Glutamatergic neuron (in vitro differentiated cells): ENCODE measurements around the gene EGR1. TPM values are rescaled to one million over a fixed set of nuclear protein-coding genes. Genes with fewer than 3 reads are reported as not detected.

ENCODE experiments used
- DNase-seq: peaks from one replicate; pipeline ENCODE4 v3.0.0; 2022
- H3K27ac Mint-ChIP-seq: one replicate; pipeline ENCODE4 v1.8.0; 2020; ENCODE audit warnings: mild to moderate bottlenecking, mixed read lengths, inconsistent platforms; ENCODE audit not compliant: unreplicated experiment
- H3K27me3 Mint-ChIP-seq: one replicate; pipeline ENCODE4 v1.8.0; 2020; ENCODE audit warnings: mild to moderate bottlenecking, moderate library complexity, mixed read lengths, inconsistent platforms; ENCODE audit not compliant: unreplicated experiment
- H3K36me3 Mint-ChIP-seq: one replicate; pipeline ENCODE4 v1.8.0; 2020; ENCODE audit warnings: mild to moderate bottlenecking, mixed read lengths, inconsistent platforms; ENCODE audit not compliant: unreplicated experiment
- H3K4me1 Mint-ChIP-seq: one replicate; pipeline ENCODE4 v1.8.0; 2020; ENCODE audit warnings: mild to moderate bottlenecking, low read depth, mixed read lengths, inconsistent platforms; ENCODE audit not compliant: unreplicated experiment
- H3K4me3 Mint-ChIP-seq: one replicate; pipeline ENCODE4 v1.8.0; 2020; ENCODE audit warnings: mild to moderate bottlenecking, mixed read lengths, inconsistent platforms; ENCODE audit not compliant: unreplicated experiment
- H3K9me3 Mint-ChIP-seq: one replicate; pipeline ENCODE4 v1.8.0; 2020; ENCODE audit warnings: mild to moderate bottlenecking, moderate library complexity, mixed read lengths, inconsistent platforms; ENCODE audit not compliant: unreplicated experiment
- CTCF ChIP-seq: fragments of 200-600 bp; sonication (generic); IDR thresholded peaks from one replicate; pipeline ENCODE4 v1.5.0; 2021; ENCODE audit not compliant: partially characterized antibody, unreplicated experiment
- long read RNA-seq: library from polyadenylated mRNA; unstranded; transcript quantifications from one replicate; pipeline ENCODE4 v2.0.0, GENCODE V29; 2020; ENCODE audit not compliant: unreplicated experiment
- total RNA-seq: library from RNA; stranded (reverse); fragmentation: NEBNext Ultra II Directional; extraction: Animal tissue kit (Norgen Biotek cat#: 25700); gene quantifications from one replicate; pipeline ENCODE4 v1.2.1, GENCODE V29; 2021; ENCODE audit not compliant: unreplicated experiment

The EGR1 gene
- total RNA-seq = 1.3 TPM
- long read RNA-seq = 0 reads

GRCh38 chr5:138465261-138466124, at the start of gene EGR1:
Gene EGR1, plus strand, starts transcription at chr5:138465479. Its CDS starts 283 bp downstream, at chr5:138465762.
- peaks cover 5% of the 10 kb centered on the region for H3K36me3 Mint-ChIP-seq
- peak within 1 kb of the TSS; percentile 88 for H3K4me3 Mint-ChIP-seq
- DNase-seq = peak; percentile 87
- peaks cover 9% of the 10 kb centered on the region for H3K9me3 Mint-ChIP-seq
- peaks cover 5% of the 10 kb centered on the region for H3K4me1 Mint-ChIP-seq
- H3K27me3 Mint-ChIP-seq = peaks cover 15% of the 10 kb centered on the region
- no peak for TF ChIP-seq CTCF
- H3K27ac Mint-ChIP-seq = peak within 1 kb of the TSS; percentile 86

DNA sequence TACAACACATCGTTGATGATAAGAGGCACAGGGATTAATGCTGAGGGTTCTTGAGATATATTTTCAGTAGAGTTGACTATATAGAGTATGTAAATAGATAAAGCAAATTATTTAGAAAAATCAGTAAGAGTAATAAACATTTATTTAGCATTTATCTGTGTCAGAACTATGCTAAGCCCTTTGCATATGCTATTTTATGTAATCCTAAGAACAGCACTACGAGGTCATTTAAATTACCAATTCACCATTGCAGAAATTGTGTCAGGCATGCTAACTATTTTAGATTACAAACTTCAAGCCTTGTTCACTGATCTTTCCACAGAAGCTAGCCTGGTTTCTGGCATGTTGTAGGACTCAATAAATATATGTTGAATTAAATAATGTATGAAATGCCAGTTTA, 46.8 kb upstream of the EGR1 start:
- no peak for DNase-seq
- no peak for TF ChIP-seq CTCF
- Mint-ChIP-seq H3K9me3 (no peaks in the 10 kb centered on the region), H3K27ac (no peak overlapping the region), H3K4me1 (no peaks in the 10 kb centered on the region), H3K4me3 (no peak overlapping the region), H3K36me3 (no peaks in the 10 kb centered on the region), H3K27me3 (no peaks in the 10 kb centered on the region)

DNA sequence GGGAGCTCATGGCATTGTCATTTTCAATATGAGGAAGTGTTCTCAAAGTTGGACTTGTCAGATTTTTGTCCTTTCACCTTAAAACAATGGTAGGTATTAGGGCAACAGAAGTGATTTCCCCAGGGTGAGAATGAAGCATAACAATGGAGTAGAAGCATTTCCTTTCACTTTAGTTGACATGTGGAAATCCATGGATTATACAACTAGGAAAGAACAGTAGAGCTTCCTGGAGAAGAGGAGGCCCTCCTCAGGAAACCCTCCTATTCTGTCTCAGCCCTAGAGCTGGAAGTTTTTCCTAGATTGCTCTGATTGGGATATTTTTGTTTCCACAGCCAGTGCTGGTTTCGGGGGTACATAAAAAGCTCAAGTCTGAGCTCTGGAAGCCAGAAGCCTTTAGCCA, 40.2 kb upstream of the EGR1 start:
- Mint-ChIP-seq H3K36me3 (no peaks in the 10 kb centered on the region), H3K4me3 (no peak overlapping the region), H3K9me3 (no peaks in the 10 kb centered on the region), H3K4me1 (no peaks in the 10 kb centered on the region), H3K27me3 (peaks cover 2% of the 10 kb centered on the region), H3K27ac (no peak overlapping the region)
- TF ChIP-seq CTCF = no peak
- DNase-seq = no peak

DNA sequence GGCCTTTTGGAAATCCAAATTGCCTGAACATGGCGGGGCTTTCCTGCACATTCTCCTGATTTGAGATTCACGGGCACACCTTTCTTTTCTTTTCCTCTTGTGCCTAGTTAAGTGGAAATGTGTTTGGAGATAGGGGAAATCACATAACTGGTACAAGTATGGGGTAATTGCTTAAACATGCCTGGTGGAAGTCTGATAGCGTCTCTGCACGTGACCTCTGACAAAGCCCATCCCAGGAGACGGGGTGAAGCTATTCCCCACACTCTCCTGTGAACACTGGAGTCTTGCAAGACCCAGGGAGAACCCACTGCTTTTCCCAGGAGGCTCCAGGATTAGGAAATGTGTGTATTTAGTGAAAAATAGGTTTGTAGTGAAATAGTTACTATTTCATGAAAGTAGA, 29.3 kb upstream of the EGR1 start:
- H3K27ac Mint-ChIP-seq = peak overlapping the region; percentile 44
- peaks cover 4% of the 10 kb centered on the region for H3K9me3 Mint-ChIP-seq
- peaks cover 6% of the 10 kb centered on the region for H3K4me1 Mint-ChIP-seq
- DNase-seq = no peak
- peaks cover 8% of the 10 kb centered on the region for H3K27me3 Mint-ChIP-seq
- TF ChIP-seq CTCF = no peak
- no peaks in the 10 kb centered on the region for H3K36me3 Mint-ChIP-seq
- no peak overlapping the region for H3K4me3 Mint-ChIP-seq
